ENCODE data around the gene HAUS3.
"Not testable (repeated sequence)": the region's sequence is repeated elsewhere in the genome, so short reads cannot be mapped to it uniquely, and the experiment has no call there.

The HAUS3 gene

GRCh38 chr4:2275044-2275397 lies 33.1 kb upstream of the HAUS3 start:
- not testable (repeated sequence) for DNase-seq

GRCh38 chr4:2274320-2275043 lies 32.6 kb upstream of the HAUS3 start:
- no peak for DNase-seq

- DNase-seq: no peak
These were observed 31.9 kb upstream of the HAUS3 start for GRCh38 chr4:2273657-2274319.

DNA sequence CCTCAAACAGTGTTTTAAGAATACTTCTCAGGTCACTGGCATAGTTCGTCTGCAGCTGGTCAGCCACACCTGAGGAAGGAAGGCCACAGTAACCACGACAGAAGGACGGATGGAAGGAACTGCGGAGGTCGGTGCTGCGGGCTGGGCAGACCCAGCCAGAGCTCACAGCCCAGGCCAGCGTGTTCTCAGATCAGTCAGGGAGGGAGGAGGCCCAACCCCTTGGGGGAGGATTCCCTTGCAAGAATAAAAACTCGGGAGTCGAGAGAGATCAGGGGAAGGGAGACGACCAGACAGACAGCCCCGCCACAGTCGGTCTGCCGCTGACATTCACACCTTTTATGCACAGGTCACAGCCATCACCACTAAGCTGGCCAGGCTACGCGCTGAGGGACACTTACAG lies 31.3 kb upstream of the HAUS3 start:
- DNase-seq: no peak

GRCh38 chr4:2272828-2273120 lies 30.9 kb upstream of the HAUS3 start:
- DNase-seq: no peak

DNA sequence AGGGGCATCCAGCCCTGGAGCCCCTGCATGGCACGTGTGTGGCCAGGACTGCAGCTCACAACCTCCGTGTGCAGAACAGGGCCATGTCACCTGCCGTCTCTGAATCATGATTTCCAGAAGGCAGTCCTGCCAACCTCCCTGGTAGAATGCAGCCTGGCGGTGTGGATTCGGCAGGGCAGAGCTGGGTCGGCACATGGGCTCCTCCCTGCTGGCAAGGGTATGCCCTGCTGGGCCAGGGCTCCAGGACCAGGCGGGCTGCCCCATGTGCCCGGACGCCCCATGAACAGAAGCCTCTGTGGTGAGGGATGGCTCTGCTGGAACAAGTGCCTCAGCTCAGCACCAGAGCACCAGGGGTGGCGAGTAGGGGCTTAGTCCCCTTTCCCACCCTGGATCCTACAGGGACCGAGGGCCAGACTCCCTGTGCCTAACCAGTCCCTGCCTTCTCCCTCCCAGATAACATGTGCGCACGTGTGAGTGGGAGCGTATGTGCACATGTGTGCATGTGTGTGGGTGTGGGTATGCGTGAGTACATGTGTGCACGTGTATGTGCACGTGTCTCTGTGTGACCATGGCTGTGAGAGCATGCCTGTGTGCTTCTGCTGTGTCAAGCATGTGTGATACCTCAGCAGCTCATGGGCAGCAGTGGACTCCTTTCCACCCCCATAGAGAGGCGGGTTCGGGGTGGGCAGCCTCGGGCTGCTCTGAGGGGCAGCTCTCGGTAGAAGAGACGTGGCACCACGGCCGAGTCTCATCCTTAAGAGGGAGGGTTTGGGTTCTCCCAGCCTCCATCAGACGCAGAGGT lies 30.3 kb upstream of the HAUS3 start:
- DNase-seq: no peak

DNA sequence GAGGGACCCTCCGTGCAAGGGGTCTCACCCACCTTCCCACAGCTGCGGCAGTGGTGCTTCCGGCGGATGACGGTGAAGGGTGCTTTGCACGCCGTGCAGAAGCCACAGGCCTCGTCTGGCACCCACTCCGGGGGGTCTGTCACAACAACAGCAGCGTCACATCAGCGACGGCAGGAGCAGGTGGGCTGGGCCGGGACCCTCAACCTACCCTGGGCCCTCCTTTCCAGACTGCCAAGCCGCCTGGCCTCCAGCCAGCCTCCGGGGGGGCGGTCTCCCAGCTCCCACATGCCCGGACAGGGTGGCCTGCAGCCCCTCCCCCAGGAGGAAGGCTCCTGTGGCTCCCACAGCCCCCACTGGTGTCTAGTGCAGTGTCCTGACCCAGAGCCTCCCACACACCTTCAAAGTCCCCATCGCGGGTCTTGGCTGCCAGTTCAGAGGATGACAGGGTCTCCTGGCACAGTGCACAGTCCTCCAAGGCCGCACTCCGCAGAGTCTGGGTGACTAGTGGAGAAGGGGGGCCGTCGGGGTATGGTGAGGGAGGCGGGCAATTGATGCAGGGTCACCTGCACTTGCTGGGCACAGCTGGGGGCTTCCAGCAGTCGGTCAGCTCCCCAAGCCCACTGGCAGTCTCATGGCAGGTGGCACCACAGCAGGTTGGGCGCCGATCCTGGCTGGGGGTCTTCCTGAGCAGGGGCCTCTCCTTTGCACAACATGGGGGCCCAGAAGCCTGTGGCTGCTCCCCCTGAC lies 29.5 kb upstream of the HAUS3 start:
- no peak for DNase-seq

GRCh38 chr4:2270341-2271165 lies 28.6 kb upstream of the HAUS3 start:
- no peak for DNase-seq

DNA sequence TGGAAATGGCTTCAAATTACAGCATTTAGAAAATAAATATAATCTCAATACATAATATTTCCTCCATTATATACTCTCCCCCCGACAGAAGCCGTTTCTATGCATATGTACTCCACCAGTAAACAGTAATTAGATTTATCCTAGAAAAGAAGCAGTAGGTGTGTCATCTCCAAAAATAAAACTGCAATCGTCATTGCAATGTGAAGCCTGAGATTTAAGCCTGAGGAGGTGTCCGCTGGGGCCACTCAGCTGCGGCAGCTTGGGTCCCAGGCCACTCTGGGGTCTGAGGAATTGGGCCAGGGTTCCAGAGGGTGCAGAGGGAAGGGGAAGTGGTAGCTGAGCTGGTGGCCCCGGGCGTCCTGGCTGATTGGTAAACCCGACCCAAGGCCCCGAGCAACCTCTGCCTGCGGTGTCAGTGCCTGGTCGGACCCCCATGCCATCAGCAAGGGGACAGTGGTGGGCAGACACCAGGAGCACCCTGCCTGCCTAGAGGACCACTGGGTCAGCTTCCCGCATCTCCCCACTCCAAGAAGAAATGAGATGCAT lies 27.8 kb upstream of the HAUS3 start:
- no peak for DNase-seq

DNA sequence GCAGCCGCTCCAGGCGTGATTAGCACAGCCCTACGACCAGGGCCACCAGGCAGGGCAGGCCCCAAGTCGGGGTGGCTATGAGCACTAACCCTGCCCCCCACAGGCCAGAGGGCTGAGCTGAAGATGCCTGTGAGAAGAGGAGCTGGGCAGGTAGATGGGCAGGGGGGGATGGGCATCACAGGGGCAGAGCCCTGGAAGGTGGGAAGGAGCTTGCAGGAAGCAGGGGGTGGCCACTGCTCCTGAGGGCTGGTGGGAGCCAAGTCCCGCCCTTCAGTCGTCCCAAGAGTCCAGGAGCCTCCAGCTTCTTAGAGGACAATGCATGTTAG lies 27.2 kb upstream of the HAUS3 start:
- no peak for DNase-seq

- no peak for DNase-seq
These were observed 26.7 kb upstream of the HAUS3 start for GRCh38 chr4:2268357-2269205.

DNA sequence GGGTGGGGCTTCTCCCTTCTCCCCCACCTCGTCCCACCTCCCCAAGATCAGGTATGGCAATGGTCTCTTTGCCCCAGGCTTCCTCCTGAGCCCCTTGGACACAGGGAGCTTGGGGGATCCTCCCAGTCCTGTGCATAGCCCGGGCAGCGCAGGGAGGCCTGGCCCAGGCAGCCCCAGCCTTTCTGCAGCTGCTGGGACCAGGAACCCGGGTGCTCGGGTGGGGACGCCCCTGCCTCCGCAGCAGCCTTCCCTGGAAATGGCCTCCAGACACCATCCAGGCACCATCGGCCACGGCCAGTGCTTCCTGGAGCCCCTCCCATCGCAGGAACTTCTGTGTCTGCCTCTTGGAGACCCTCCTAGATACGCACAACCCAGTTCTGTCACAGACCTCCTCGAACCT lies 25.9 kb upstream of the HAUS3 start:
- no peak for DNase-seq

- no peak for DNase-seq
These were observed 25.4 kb upstream of the HAUS3 start for GRCh38 chr4:2267320-2267811.

DNA sequence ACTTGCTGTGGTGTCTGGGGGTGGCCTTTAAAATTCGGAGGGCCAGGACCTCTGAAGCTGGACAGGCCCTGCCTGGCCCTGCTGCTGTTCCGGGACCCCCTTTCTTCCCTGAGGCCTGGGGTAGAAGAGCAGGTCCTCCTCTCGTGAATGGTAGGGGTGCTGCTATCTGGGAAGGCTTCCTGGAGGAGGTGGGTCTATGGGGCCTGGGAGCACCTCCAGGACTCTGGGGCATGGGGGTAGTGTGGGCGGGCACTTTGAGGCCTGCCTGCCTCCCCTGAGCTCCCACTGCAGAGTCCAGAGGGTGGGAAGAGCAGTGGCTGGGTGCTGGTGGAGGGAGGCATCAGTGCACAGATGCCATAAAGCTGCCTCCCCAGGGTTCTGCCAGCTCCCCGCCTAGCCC lies 24.9 kb upstream of the HAUS3 start:
- no peak for DNase-seq

GRCh38 chr4:2266181-2266580 lies 24.3 kb upstream of the HAUS3 start:
- DNase-seq: no peak

- DNase-seq: no peak
These were observed 23.5 kb upstream of the HAUS3 start for GRCh38 chr4:2265113-2266110.

GRCh38 chr4:2264481-2265041 lies 22.6 kb upstream of the HAUS3 start:
- no peak for DNase-seq

DNA sequence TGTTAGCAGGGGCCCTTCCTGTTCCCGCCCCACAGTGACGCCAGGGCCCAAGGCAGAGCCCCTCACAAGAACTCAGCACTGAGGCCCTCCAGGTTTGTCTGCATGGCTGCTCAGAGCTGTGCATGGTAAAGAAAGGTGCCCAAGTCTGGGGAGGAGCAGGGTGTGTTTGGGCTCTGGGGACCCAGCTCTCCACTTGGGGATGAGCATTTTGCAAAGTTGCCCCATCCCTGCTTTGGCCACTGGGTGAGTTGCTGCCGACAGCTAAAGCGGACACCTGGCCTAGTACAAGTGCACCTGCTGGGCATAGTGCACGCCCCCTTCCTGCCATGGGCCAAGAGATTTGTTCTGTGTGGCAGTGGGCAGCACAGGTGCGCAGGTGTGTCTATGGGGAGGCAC lies 22.0 kb upstream of the HAUS3 start:
- no peak for DNase-seq

DNA sequence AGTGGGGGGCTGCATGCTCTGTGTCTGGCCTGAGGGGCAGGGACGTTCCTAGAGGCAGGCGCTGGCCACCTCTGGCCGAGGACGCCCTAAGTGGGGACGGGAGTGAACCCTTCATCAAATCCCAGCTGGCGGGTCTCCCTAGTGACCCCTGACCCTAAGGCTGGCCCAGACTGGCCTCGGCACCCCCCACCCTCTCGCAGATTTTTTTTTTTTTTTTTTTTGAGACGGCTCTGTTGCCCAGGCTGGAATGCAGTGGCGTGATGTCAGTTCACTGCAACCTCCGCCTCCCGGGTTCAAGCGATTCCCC lies 21.0 kb upstream of the HAUS3 start:
- no peak for DNase-seq

All from stimulated activated CD4-positive, alpha-beta T cell treated with anti-CD3 and anti-CD28 coated beads, Interleukin-4, amount 100 ng/mL, for 1 hour (primary cell).